ENCODE measurements around the gene PLEKHA7.

DNA sequence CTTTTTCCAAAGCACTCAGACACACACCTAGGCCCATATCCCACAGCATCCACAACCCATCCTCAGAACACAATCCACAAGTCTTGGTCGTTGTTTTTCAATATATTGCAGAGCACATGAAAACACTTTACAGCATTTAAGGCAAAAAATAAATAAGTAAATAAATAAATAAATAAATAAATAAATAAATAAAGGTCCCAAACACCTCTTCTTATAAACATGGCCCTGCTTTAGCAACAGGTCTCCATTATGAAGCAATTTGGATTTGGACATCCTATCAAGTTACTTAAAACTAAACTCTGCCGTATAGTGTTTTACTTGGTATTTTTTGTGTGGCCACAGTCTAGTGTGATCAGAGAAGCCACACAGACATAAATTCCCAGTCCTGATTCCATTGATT, 10.7 kb upstream of the PLEKHA7 start:
- TF ChIP-seq, protein P1, sequence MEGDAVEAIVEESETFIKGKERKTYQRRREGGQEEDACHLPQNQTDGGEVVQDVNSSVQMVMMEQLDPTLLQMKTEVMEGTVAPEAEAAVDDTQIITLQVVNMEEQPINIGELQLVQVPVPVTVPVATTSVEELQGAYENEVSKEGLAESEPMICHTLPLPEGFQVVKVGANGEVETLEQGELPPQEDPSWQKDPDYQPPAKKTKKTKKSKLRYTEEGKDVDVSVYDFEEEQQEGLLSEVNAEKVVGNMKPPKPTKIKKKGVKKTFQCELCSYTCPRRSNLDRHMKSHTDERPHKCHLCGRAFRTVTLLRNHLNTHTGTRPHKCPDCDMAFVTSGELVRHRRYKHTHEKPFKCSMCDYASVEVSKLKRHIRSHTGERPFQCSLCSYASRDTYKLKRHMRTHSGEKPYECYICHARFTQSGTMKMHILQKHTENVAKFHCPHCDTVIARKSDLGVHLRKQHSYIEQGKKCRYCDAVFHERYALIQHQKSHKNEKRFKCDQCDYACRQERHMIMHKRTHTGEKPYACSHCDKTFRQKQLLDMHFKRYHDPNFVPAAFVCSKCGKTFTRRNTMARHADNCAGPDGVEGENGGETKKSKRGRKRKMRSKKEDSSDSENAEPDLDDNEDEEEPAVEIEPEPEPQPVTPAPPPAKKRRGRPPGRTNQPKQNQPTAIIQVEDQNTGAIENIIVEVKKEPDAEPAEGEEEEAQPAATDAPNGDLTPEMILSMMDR (IDR thresholded peaks at IDR 0.05): no peak
- TF ChIP-seq POLR2A (IDR thresholded peaks at IDR 0.05) (no peak), POLR2AphosphoS5 (IDR thresholded peaks at IDR 0.05) (no peak), EP300 (IDR thresholded peaks at IDR 0.05) (no peak)

All from upper lobe of left lung (tissue), 4 donors.